ENCODE measurements around the gene TMEM259.

TMEM259 gene

GRCh38 chr19:1011831-1012333, 9.0 kb downstream of the TMEM259 start:
- no peak for TF ChIP-seq CTCF (IDR thresholded peaks at IDR 0.05; ENCODE audit: low read depth, low read length, missing control alignments)
- Histone ChIP-seq H3K27ac (no peak overlapping the region), H3K36me3 (replicated peaks) (peaks cover 33% of the 10 kb centered on the region), H3K27me3 (replicated peaks) (no peaks in the 10 kb centered on the region), H3K4me3 (ENCODE audit: low read depth, low read length) (no peak overlapping the region)
- no peak for DNase-seq
- in situ Hi-C loops (cut with HindIII; ENCODE audit: low pct_ligation_motif_present, low sequenced_read_pairs) = no loop called here

- in situ Hi-C loops (cut with HindIII; ENCODE audit: low pct_ligation_motif_present, low sequenced_read_pairs) = no loop called here
- Histone ChIP-seq H3K4me3 (ENCODE audit: low read depth, low read length) (no peak overlapping the region), H3K27me3 (replicated peaks) (no peaks in the 10 kb centered on the region), H3K27ac (no peak overlapping the region), H3K36me3 (replicated peaks) (peaks cover 33% of the 10 kb centered on the region)
- TF ChIP-seq CTCF (IDR thresholded peaks at IDR 0.05; ENCODE audit: low read depth, low read length, missing control alignments) = no peak
- no peak for DNase-seq
Measured at GRCh38 chr19:1010586-1011510, 10.1 kb downstream of the TMEM259 start.

GRCh38 chr19:1009981-1010538, 10.9 kb downstream of the TMEM259 start:
- TF ChIP-seq CTCF (IDR thresholded peaks at IDR 0.05; ENCODE audit: low read depth, low read length, missing control alignments) = no peak
- H3K4me3 ChIP-seq (ENCODE audit: low read depth, low read length) = no peak overlapping the region
- no peak for DNase-seq
- H3K27me3 ChIP-seq (replicated peaks) = no peaks in the 10 kb centered on the region
- H3K36me3 ChIP-seq (replicated peaks) = peaks cover 33% of the 10 kb centered on the region
- in situ Hi-C loops (cut with HindIII; ENCODE audit: low pct_ligation_motif_present, low sequenced_read_pairs) = no loop called here
- no peak overlapping the region for H3K27ac ChIP-seq

- Histone ChIP-seq H3K4me3 (ENCODE audit: low read depth, low read length) (no peak overlapping the region), H3K36me3 (replicated peaks) (peaks cover 33% of the 10 kb centered on the region), H3K27ac (no peak overlapping the region), H3K27me3 (replicated peaks) (no peaks in the 10 kb centered on the region)
- in situ Hi-C loops (cut with HindIII; ENCODE audit: low pct_ligation_motif_present, low sequenced_read_pairs) = no loop called here
- no peak for TF ChIP-seq CTCF (IDR thresholded peaks at IDR 0.05; ENCODE audit: low read depth, low read length, missing control alignments)
- DNase-seq = no peak
Measured at GRCh38 chr19:1009041-1009980, 11.6 kb downstream of the TMEM259 start.

- H3K27me3 ChIP-seq (replicated peaks) = no peaks in the 10 kb centered on the region
- no peak for TF ChIP-seq CTCF (IDR thresholded peaks at IDR 0.05; ENCODE audit: low read depth, low read length, missing control alignments)
- no peak overlapping the region for H3K4me3 ChIP-seq (ENCODE audit: low read depth, low read length)
- DNase-seq = no peak
- in situ Hi-C loops (cut with HindIII; ENCODE audit: low pct_ligation_motif_present, low sequenced_read_pairs) = no loop called here
- H3K27ac ChIP-seq = no peak overlapping the region
- H3K36me3 ChIP-seq (replicated peaks) = peaks cover 32% of the 10 kb centered on the region
Measured at GRCh38 chr19:1008268-1009040, 12.5 kb downstream of the TMEM259 start.

Measured in brain microvascular endothelial cell (primary cell).